HG03066 (cell line): ENCODE measurements around the gene TERB1.

Experiments
- ATAC-seq: cut with Tn5 transposase; IDR thresholded peaks from one replicate; pipeline ENCODE4 v1.9.1; 2021; ENCODE audit warnings: low read depth; ENCODE audit not compliant: unreplicated experiment

TERB1 gene

GRCh38 chr16:66751053-66751302 lies 50.4 kb downstream of the TERB1 start:
- ATAC-seq: peak; percentile 12

GRCh38 chr16:66750279-66751052 lies 50.9 kb downstream of the TERB1 start:
- ATAC-seq: no peak

GRCh38 chr16:66746682-66747081 lies 54.7 kb downstream of the TERB1 start:
- no peak for ATAC-seq

- no peak for ATAC-seq
Observed at GRCh38 chr16:66746048-66746447, 55.3 kb downstream of the TERB1 start.

- no peak for ATAC-seq
Observed at GRCh38 chr16:66741950-66742808, 59.2 kb downstream of the TERB1 start.

GRCh38 chr16:66741169-66741900 lies 60.0 kb downstream of the TERB1 start:
- no peak for ATAC-seq

GRCh38 chr16:66740533-66740932 lies 60.9 kb downstream of the TERB1 start:
- ATAC-seq: no peak

GRCh38 chr16:66740010-66740409 lies 61.4 kb downstream of the TERB1 start:
- ATAC-seq: no peak

- no peak for ATAC-seq
Observed at GRCh38 chr16:66735891-66736290, 65.5 kb downstream of the TERB1 start.

- no peak for ATAC-seq
Observed at GRCh38 chr16:66731101-66731500, 70.3 kb downstream of the TERB1 start.

- no peak for ATAC-seq
Observed at GRCh38 chr16:66728804-66729203, 72.6 kb downstream of the TERB1 start.

GRCh38 chr16:66728117-66728787 lies 73.1 kb downstream of the TERB1 start:
- no peak for ATAC-seq

GRCh38 chr16:66720766-66721165 lies 80.6 kb downstream of the TERB1 start:
- ATAC-seq: no peak

- ATAC-seq: no peak
Observed at GRCh38 chr16:66719246-66719645, 82.1 kb downstream of the TERB1 start.

- no peak for ATAC-seq
Observed at GRCh38 chr16:66717776-66718175, 83.6 kb downstream of the TERB1 start.

GRCh38 chr16:66717112-66717675 lies 84.2 kb downstream of the TERB1 start:
- ATAC-seq: no peak

- no peak for ATAC-seq
Observed at GRCh38 chr16:66714654-66715307, 86.6 kb downstream of the TERB1 start.

- no peak for ATAC-seq
Observed at GRCh38 chr16:66714062-66714461, 87.3 kb downstream of the TERB1 start.

GRCh38 chr16:66713076-66713475 lies 88.3 kb downstream of the TERB1 start:
- no peak for ATAC-seq

- ATAC-seq: no peak
Observed at GRCh38 chr16:66712512-66712911, 88.9 kb downstream of the TERB1 start.
